ENCODE data around the gene TIAM1. TPM values are rescaled to one million over a fixed set of nuclear protein-coding genes. Genes with fewer than 3 reads are reported as not detected.

The TIAM1 gene
- total RNA-seq, 1 donor from 2014 or later: 6.7 TPM

DNA sequence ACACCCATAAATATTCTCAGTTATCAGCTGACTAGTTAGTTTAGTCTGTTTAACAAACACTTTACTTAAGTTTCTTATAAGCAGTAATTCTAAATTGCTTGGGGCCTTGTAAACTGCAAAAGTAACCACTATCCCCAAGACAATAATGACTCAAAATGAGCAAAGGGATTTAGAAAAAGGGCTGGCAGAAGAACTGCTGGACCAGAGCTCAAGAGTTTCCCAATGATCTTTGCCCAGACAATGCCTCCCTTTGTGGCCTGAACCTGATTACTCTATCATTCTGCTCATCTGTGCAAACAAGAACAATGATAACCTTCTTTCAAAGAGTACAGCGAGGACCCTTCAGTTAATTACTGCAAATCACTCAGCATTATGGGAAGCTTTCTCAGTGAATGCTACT, 123.5 kb downstream of the TIAM1 start:
- H3K36me3 ChIP-seq (ENCODE audit: control insufficient read depth, insufficient read depth, low read length): no peaks in the 10 kb centered on the region
- H3K27me3 ChIP-seq (ENCODE audit: control insufficient read depth, insufficient read depth, low read length): no peaks in the 10 kb centered on the region
- no peak for DNase-seq (ENCODE audit: low read depth)
- TF ChIP-seq, protein P1, sequence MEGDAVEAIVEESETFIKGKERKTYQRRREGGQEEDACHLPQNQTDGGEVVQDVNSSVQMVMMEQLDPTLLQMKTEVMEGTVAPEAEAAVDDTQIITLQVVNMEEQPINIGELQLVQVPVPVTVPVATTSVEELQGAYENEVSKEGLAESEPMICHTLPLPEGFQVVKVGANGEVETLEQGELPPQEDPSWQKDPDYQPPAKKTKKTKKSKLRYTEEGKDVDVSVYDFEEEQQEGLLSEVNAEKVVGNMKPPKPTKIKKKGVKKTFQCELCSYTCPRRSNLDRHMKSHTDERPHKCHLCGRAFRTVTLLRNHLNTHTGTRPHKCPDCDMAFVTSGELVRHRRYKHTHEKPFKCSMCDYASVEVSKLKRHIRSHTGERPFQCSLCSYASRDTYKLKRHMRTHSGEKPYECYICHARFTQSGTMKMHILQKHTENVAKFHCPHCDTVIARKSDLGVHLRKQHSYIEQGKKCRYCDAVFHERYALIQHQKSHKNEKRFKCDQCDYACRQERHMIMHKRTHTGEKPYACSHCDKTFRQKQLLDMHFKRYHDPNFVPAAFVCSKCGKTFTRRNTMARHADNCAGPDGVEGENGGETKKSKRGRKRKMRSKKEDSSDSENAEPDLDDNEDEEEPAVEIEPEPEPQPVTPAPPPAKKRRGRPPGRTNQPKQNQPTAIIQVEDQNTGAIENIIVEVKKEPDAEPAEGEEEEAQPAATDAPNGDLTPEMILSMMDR (IDR thresholded peaks at IDR 0.05; ENCODE audit: insufficient read depth, low read length, poor library complexity, severe bottlenecking): no peak
- H3K4me3 ChIP-seq (ENCODE audit: low read depth, low read length): no peak overlapping the region

DNA sequence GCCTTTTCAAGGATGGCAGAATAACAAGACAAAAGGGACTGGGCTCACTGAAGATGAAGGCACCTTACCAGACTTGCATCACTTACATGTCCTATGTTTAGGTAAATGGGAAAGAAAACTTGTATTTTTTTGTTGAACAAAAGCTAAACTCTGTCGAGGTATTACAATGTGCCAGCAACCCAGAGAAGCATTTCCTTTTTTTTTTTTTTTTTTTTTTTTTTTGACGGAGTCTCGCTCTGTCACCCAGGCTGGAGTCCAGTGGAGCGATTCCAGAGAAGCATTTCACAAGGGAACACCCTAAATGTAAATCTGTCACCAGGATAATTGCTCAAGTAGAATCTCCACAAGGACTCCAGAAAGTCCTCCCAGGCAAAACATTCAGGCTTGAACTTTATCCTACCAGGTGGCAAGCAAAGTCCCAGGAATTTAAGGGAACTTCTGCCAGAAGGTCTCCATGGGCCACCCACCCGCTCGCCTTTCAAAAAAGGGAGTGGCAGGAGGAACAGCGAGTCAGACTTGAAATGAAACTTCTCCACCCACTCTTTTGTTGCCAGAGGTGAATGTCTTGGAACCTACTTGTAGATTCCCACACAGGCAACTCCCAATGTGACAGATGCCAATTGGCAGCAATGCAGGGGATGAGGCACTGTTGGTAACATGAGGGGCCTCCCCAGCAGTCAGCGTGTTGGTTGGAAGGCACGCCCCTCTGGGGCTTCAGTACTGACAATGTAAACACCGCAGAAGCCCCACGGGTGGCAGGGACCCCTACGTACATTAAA, 125.0 kb downstream of the TIAM1 start:
- H3K4me3 ChIP-seq (ENCODE audit: low read depth, low read length): no peak overlapping the region
- TF ChIP-seq, protein P1 (IDR thresholded peaks at IDR 0.05; ENCODE audit: insufficient read depth, low read length, poor library complexity, severe bottlenecking): no peak
- no peaks in the 10 kb centered on the region for H3K27me3 ChIP-seq (ENCODE audit: control insufficient read depth, insufficient read depth, low read length)
- DNase-seq (ENCODE audit: low read depth): no peak
- H3K36me3 ChIP-seq (ENCODE audit: control insufficient read depth, insufficient read depth, low read length): no peaks in the 10 kb centered on the region

DNA sequence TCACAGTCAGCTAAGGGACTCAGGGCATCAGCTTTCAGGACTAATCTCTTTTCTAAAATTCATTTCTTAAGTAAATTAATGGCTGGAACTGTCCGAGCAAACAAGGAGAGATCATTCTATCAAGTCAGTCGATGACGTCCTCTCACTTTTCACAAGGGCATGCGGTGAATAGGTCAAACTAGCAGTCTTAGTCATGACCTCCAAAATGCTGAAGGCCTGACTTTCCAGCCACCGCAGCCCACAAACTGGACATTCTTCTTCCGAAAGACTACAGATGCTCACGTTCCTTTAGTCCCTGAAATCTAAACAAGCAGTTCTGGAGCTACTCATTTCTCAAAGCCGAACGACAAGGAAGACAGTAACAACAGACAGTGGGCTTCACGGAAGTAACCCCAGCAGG, 127.9 kb downstream of the TIAM1 start:
- TF ChIP-seq, protein P1 (IDR thresholded peaks at IDR 0.05; ENCODE audit: insufficient read depth, low read length, poor library complexity, severe bottlenecking): no peak
- H3K36me3 ChIP-seq (ENCODE audit: control insufficient read depth, insufficient read depth, low read length): no peaks in the 10 kb centered on the region
- H3K4me3 ChIP-seq (ENCODE audit: low read depth, low read length): no peak overlapping the region
- no peaks in the 10 kb centered on the region for H3K27me3 ChIP-seq (ENCODE audit: control insufficient read depth, insufficient read depth, low read length)
- no peak for DNase-seq (ENCODE audit: low read depth)

DNA sequence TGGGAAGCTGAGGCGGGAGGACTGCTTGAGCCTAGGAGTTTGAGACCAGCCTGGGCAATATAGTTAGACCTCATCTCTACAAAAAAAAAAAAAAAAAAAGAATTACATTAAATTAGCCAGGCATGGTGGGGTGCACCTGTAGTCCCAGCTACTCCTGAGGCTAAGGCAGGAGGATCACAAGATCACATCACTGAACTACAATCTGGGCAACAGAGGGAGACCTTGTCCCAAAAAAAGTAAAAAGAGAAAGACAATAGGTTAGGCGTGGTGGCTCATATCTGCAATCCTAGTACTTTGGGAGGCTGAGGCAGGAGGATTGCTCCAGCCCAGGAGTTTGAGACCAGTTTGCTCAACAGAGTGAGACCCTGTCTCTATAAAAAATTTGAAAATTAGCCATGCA, 130.3 kb downstream of the TIAM1 start:
- TF ChIP-seq, protein P1 (IDR thresholded peaks at IDR 0.05; ENCODE audit: insufficient read depth, low read length, poor library complexity, severe bottlenecking): no peak
- no peaks in the 10 kb centered on the region for H3K36me3 ChIP-seq (ENCODE audit: control insufficient read depth, insufficient read depth, low read length)
- no peaks in the 10 kb centered on the region for H3K27me3 ChIP-seq (ENCODE audit: control insufficient read depth, insufficient read depth, low read length)
- DNase-seq (ENCODE audit: low read depth): no peak
- no peak overlapping the region for H3K4me3 ChIP-seq (ENCODE audit: low read depth, low read length)

DNA sequence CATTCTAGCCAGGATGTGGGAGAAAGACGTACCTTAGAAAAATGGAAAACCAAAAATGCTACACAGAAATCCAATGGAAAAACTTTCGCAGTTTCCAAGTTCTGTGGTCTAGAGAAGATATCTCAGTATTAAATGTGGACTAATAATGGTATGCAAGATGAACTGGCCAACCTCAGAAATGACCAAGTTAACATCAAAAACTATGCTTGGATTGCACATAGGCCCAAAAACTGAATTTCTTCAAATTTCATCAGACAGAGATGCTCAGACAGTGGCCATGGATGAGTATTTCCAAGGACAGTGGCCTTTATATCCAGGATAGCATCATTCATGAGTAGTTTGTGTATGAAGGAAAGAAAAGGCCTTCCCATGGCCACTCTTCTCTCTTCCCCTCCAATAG, 132.2 kb downstream of the TIAM1 start:
- TF ChIP-seq, protein P1 (IDR thresholded peaks at IDR 0.05; ENCODE audit: insufficient read depth, low read length, poor library complexity, severe bottlenecking): no peak
- H3K27me3 ChIP-seq (ENCODE audit: control insufficient read depth, insufficient read depth, low read length): no peaks in the 10 kb centered on the region
- no peak overlapping the region for H3K4me3 ChIP-seq (ENCODE audit: low read depth, low read length)
- no peaks in the 10 kb centered on the region for H3K36me3 ChIP-seq (ENCODE audit: control insufficient read depth, insufficient read depth, low read length)
- no peak for DNase-seq (ENCODE audit: low read depth)

DNA sequence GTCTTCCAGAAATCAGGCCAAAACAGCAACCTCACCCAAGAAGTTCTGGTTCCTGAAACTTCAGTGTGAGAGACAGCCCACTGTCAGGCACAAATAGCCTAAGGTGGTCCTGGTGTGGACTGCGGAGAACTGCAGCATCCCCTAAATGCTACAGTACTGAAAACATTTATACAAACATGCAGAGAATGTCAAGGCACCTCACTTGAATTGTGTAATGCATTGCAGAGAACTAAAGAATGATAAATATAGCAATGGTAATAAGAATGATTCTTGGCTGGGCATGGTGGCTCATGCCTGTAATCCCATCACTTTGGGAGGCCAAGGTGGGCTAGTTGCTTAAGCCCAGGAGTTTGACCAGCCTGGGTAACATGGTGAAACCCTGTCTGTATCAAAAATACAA, 138.6 kb downstream of the TIAM1 start:
- Histone ChIP-seq H3K27me3 (ENCODE audit: control insufficient read depth, insufficient read depth, low read length) (no peaks in the 10 kb centered on the region), H3K36me3 (ENCODE audit: control insufficient read depth, insufficient read depth, low read length) (no peaks in the 10 kb centered on the region), H3K4me3 (ENCODE audit: low read depth, low read length) (no peak overlapping the region)
- DNase-seq (ENCODE audit: low read depth): no peak
- TF ChIP-seq, protein P1 (IDR thresholded peaks at IDR 0.05; ENCODE audit: insufficient read depth, low read length, poor library complexity, severe bottlenecking): no peak
